ENCODE results near the gene FCRL1. TPM values are rescaled to one million over a fixed set of nuclear protein-coding genes. Genes with fewer than 3 reads are reported as not detected.

The FCRL1 gene
- total RNA-seq, 1 experiment from 2014 or later = not detected

DNA sequence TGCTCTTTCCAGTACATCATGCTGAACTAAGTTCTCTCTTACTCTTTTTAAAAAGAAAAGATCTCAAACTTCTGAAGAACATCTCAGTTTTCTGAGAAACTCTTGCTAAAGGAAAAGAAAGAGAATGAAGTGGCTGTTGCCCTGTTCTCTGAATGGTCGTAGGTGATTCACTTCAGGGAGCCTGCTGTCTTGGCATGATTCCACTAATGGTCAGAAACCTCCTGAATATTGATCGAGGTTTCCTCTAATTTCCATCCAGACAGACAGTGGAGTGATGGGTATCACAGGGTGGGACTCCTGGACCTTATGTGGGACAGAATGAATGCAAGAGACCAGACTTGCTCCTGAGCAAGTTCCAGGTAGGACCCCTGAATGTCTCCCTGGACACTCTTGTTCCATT lies 45.5 kb downstream of the FCRL1 start:
- intact Hi-C loops (cut with micrococcal nuclease; ENCODE audit: unreplicated experiment) = no loop called here
- no peak for ATAC-seq
- POLR2A ChIA-PET = no interaction called here
- BruUV-seq (replicated peaks) = no TSS peak
- no peak for DNase-seq (ENCODE audit: low read depth, low spot score)
- H3K9me3 ChIP-seq (ENCODE audit: control insufficient read depth, insufficient read depth, low read depth, low read length) = no peaks in the 10 kb centered on the region
- TF ChIP-seq, protein P1, sequence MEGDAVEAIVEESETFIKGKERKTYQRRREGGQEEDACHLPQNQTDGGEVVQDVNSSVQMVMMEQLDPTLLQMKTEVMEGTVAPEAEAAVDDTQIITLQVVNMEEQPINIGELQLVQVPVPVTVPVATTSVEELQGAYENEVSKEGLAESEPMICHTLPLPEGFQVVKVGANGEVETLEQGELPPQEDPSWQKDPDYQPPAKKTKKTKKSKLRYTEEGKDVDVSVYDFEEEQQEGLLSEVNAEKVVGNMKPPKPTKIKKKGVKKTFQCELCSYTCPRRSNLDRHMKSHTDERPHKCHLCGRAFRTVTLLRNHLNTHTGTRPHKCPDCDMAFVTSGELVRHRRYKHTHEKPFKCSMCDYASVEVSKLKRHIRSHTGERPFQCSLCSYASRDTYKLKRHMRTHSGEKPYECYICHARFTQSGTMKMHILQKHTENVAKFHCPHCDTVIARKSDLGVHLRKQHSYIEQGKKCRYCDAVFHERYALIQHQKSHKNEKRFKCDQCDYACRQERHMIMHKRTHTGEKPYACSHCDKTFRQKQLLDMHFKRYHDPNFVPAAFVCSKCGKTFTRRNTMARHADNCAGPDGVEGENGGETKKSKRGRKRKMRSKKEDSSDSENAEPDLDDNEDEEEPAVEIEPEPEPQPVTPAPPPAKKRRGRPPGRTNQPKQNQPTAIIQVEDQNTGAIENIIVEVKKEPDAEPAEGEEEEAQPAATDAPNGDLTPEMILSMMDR (IDR thresholded peaks at IDR 0.05) = no peak
- no peak for TF ChIP-seq TCF7L2 (IDR thresholded peaks at IDR 0.05; ENCODE audit: low read depth, low read length)
- TF ChIP-seq, protein P2, sequence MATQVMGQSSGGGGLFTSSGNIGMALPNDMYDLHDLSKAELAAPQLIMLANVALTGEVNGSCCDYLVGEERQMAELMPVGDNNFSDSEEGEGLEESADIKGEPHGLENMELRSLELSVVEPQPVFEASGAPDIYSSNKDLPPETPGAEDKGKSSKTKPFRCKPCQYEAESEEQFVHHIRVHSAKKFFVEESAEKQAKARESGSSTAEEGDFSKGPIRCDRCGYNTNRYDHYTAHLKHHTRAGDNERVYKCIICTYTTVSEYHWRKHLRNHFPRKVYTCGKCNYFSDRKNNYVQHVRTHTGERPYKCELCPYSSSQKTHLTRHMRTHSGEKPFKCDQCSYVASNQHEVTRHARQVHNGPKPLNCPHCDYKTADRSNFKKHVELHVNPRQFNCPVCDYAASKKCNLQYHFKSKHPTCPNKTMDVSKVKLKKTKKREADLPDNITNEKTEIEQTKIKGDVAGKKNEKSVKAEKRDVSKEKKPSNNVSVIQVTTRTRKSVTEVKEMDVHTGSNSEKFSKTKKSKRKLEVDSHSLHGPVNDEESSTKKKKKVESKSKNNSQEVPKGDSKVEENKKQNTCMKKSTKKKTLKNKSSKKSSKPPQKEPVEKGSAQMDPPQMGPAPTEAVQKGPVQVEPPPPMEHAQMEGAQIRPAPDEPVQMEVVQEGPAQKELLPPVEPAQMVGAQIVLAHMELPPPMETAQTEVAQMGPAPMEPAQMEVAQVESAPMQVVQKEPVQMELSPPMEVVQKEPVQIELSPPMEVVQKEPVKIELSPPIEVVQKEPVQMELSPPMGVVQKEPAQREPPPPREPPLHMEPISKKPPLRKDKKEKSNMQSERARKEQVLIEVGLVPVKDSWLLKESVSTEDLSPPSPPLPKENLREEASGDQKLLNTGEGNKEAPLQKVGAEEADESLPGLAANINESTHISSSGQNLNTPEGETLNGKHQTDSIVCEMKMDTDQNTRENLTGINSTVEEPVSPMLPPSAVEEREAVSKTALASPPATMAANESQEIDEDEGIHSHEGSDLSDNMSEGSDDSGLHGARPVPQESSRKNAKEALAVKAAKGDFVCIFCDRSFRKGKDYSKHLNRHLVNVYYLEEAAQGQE (IDR thresholded peaks at IDR 0.05; ENCODE audit: insufficient read depth in 1 of 2, low read depth in 2 of 2, low read length in 1 of 2) = no peak
- TF ChIP-seq POLR2AphosphoS5 (IDR thresholded peaks at IDR 0.05; ENCODE audit: low read depth, low read length) = no peak
- no peak for TF ChIP-seq SIN3A (IDR thresholded peaks at IDR 0.05; ENCODE audit: borderline replicate concordance, insufficient read depth, low read depth, low read length)
- in situ Hi-C loops (cut with HindIII; ENCODE audit: low pct_unique_long_range_greater_than_20kb, low sequenced_read_pairs) = no loop called here
- CTCF ChIA-PET = no interaction called here
- no peaks in the 10 kb centered on the region for H3K36me3 ChIP-seq (ENCODE audit: control insufficient read depth, insufficient read depth, low read length)
- peaks cover 3% of the 10 kb centered on the region; the same call in 1 of the 2 replicates for H3K27me3 ChIP-seq (ENCODE audit: control insufficient read depth, insufficient read depth, low read length)
- no peak overlapping the region for H3K4me3 ChIP-seq (ENCODE audit: low read depth in 2 of 2, low read length in 2 of 2)
- H3K4me1 ChIP-seq (ENCODE audit: control insufficient read depth, insufficient read depth, low read length) = no peaks in the 10 kb centered on the region
- H3K27ac ChIP-seq (ENCODE audit: low read length) = no peak overlapping the region

DNA sequence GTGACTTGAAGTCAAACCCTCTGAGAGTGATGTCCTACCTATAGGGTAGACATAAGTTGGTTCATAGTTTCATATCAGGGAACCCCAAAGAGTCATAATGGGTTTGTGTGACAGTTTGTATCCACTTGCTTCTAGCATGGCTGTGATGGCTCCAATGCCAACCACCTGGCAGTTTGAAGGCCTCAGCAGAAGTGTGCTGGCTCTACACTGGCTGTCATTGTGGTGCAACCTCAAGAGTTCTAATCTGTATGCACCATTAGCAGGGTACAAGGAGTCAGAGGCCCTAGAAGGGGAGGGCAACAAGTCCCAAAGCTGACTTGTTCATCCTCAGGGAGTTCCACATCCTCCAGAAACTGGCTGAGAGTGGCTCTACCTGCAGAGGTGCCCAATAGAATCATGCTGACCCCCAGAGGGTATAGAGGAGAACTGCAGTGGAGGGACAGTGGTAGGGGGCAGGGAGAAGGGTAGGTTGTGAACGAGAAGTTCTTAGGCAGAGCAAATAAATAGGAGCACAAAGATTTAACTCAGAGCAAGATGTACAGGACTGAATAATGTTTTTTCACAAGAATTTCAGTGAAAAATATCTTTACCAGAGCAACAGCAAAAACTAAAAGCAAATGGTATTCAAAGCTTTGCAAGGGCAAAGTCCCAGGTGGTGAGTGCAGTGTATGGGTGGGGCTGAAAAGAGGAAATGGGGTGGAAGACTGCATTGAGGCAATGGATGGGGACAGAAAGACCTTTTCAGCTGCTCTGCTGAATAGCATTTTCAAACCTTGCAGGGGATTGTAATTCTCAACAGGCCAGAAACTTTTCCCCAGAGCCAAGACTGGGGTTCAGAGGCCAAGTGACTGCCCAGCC lies 46.2 kb downstream of the FCRL1 start:
- ChIA-PET CTCF (no interaction called here), POLR2A (no interaction called here)
- Histone ChIP-seq H3K27ac (ENCODE audit: low read length) (no peak overlapping the region), H3K27me3 (ENCODE audit: control insufficient read depth, insufficient read depth, low read length) (peaks cover 6% of the 10 kb centered on the region), H3K4me3 (ENCODE audit: low read depth in 2 of 2, low read length in 2 of 2) (no peak overlapping the region), H3K36me3 (ENCODE audit: control insufficient read depth, insufficient read depth, low read length) (no peaks in the 10 kb centered on the region), H3K9me3 (ENCODE audit: control insufficient read depth, insufficient read depth, low read depth, low read length) (no peaks in the 10 kb centered on the region), H3K4me1 (ENCODE audit: control insufficient read depth, insufficient read depth, low read length) (no peaks in the 10 kb centered on the region)
- TF ChIP-seq, protein P2 (IDR thresholded peaks at IDR 0.05; ENCODE audit: insufficient read depth in 1 of 2, low read depth in 2 of 2, low read length in 1 of 2) = no peak
- TF ChIP-seq POLR2AphosphoS5 (IDR thresholded peaks at IDR 0.05; ENCODE audit: low read depth, low read length) (no peak), SIN3A (IDR thresholded peaks at IDR 0.05; ENCODE audit: borderline replicate concordance, insufficient read depth, low read depth, low read length) (no peak), TCF7L2 (IDR thresholded peaks at IDR 0.05; ENCODE audit: low read depth, low read length) (no peak)
- TF ChIP-seq, protein P1 (IDR thresholded peaks at IDR 0.05) = peak; percentile 29
- intact Hi-C loops (cut with micrococcal nuclease; ENCODE audit: unreplicated experiment) (no loop called here), in situ Hi-C loops (cut with HindIII; ENCODE audit: low pct_unique_long_range_greater_than_20kb, low sequenced_read_pairs) (no loop called here)
- no peak for DNase-seq (ENCODE audit: low read depth, low spot score)
- BruUV-seq (replicated peaks) = no TSS peak
- no peak; the same call in 1 of the 2 replicates for ATAC-seq

All from Panc1 (cell line).